GM08714 (cell line): ENCODE data around the gene PDXK.

ENCODE experiments used
- H3K4me3 ChIP-seq: fragments of 200-500 bp; sonication (Bioruptor generic); 2 replicates; pipeline ENCODE4 v1.5.1; 2014; ENCODE audit warnings: mild to moderate bottlenecking, low read length, inconsistent platforms
- ZNF274 ChIP-seq: IDR thresholded peaks from 2 replicates; pipeline ENCODE4 v1.6.1; 2012; ENCODE audit warnings: mild to moderate bottlenecking, low read depth, low read length

Gene PDXK

GRCh38 chr21:43778469-43779335, 59.8 kb downstream of the PDXK start:
- no peak overlapping the region for H3K4me3 ChIP-seq
- TF ChIP-seq ZNF274 = no peak

DNA sequence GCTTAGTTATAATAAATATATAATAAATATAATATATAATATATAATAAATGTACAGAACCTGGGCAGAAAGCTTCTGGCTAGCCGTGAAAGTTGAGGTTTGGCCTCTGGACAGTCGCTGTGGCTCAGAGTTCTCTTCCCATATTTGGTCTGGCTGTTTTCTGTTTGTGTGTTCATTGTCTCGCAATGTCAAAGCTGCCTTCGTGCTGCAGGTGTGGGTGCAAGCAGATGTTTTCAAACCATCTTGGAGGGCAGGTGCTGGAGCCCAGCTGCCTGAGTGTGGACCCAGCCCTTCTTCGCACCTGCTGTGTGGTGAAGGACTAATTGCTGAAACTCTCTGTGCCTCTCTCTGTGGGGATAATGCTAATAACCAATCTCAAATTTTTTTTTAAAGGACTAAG, 60.7 kb downstream of the PDXK start:
- no peak for TF ChIP-seq ZNF274
- H3K4me3 ChIP-seq = no peak overlapping the region

- TF ChIP-seq ZNF274 = no peak
- H3K4me3 ChIP-seq = no peak overlapping the region
Observed at GRCh38 chr21:43781846-43782245, 62.9 kb downstream of the PDXK start.

DNA sequence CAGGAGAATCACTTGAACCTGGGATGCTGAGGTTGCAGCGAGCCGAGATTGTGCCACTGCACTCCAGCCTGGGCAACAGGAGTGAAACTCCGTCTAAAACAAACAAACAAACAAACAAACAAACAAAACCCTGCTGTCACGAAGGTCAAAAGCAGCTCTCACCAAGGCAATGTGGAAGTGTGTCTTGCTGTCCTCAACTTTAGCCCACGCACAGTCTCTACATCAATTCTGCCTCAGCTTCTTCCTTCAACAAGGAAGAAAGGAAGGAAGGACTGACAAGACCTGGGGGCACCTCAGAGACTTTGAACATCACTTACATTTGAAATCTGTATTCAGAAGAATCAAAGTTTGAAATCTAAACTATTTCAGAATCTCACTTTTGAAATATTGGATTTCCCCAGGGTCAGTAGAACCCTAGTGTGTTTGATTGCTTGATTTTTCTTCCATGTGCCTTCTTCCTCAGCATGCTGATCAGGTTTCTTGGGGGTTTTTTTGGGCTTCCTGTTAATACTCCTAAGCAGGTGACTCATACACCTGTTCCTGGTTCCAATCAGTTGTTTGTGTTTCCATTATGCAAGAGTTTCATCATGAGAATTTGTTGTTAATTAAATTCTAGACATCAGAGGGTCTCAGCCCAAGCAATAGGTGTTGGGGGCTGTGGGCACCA, 63.6 kb downstream of the PDXK start:
- no peak overlapping the region for H3K4me3 ChIP-seq
- TF ChIP-seq ZNF274 = no peak

- TF ChIP-seq ZNF274 = no peak
- H3K4me3 ChIP-seq = no peak overlapping the region
Observed at GRCh38 chr21:43783098-43783700, 64.3 kb downstream of the PDXK start.

GRCh38 chr21:43785134-43785533, 66.2 kb downstream of the PDXK start:
- TF ChIP-seq ZNF274 = no peak

DNA sequence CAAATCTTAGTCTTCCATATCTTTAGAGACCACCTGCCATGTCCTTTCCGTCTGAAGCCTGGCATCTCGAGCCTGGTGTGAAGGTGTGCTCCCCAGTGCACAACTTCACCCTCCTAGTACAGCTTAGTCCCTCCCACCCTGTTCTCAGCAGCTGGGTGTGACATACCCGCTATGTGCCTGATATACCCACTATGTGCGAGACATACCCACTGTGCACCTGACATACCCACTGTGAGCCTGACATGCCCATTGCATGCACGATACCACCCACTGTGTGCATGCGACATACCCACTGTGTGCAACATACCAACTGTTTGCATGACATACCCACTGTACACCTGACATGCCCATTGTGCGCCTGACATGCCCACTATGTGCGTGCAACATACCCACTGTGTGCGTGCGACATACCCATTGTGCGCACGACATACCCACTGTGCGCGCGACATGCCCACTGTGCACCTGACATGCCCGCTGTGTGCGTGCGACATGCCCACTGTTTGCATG, 67.4 kb downstream of the PDXK start:
- no peak for TF ChIP-seq ZNF274
- no peak overlapping the region for H3K4me3 ChIP-seq

More at GRCh38 chr21:43785134-43785533, 66.2 kb downstream of the PDXK start:
- H3K4me3 ChIP-seq = no peak overlapping the region

- no peak overlapping the region for H3K4me3 ChIP-seq
- no peak for TF ChIP-seq ZNF274
Observed at GRCh38 chr21:43786807-43787440, 68.0 kb downstream of the PDXK start.

- H3K4me3 ChIP-seq = peak within 1 kb of the TSS; percentile 85
- no peak for TF ChIP-seq ZNF274
Observed at GRCh38 chr21:43789276-43790009, 70.5 kb downstream of the PDXK start, which contains the start of gene RRP1. RRP1 (plus strand) TSS chr21:43789577; CDS start chr21:43789630, 53 bp downstream.

GRCh38 chr21:43790010-43790524, 71.1 kb downstream of the PDXK start:
- no peak for TF ChIP-seq ZNF274

DNA sequence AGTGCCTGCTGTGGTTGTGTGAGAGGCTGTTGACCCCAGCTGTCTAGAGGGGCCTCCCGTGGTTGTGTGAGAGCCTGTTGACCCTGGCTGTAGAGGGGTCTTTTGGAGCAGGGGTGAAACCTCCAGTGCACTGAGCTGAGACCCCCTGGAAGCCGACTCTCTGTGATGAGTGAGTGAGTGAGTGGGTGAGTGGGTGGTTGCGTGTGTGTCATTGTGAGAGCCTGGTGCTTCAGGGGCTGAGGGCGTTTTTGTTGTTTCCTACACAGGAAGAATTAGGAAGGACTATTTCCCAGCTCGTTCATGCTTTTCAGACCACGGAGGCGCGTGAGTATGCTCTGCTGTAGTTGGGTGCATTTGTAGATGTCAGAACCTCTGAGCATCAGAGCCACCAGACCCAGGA, 73.5 kb downstream of the PDXK start:
- H3K4me3 ChIP-seq = no peak overlapping the region
- no peak for TF ChIP-seq ZNF274

More at GRCh38 chr21:43790010-43790524, 71.1 kb downstream of the PDXK start:
- peak overlapping the region; percentile 85 for H3K4me3 ChIP-seq

DNA sequence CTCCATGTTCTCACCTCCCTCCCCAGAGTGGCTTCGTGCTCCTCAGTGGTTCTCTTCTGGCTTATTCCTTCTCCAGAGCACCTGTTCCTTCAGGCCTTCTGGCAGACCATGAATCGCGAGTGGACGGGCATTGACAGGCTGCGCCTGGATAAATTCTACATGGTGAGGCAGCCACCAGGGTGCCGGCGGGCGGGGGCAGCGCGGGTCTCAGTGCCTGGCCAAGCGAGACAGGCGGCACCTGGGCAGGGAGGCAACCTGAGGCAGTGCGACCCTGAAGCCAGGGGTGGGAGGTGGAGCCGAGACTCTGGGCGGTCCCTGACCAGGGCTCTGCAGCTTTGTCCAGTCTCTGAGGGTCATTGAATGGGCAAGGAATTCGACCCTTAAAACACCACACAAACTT, 74.3 kb downstream of the PDXK start:
- no peak overlapping the region for H3K4me3 ChIP-seq
- no peak for TF ChIP-seq ZNF274

GRCh38 chr21:43794311-43794710, 75.4 kb downstream of the PDXK start:
- no peak for TF ChIP-seq ZNF274

More at GRCh38 chr21:43794311-43794710, 75.4 kb downstream of the PDXK start:
- H3K4me3 ChIP-seq = no peak overlapping the region
